Ishikawa (cell line): ENCODE measurements around the gene SPRR3.

Experiments used
- CEBPB ChIP-seq: IDR thresholded peaks from 2 replicates; pipeline ENCODE4 v1.6.1; 2012
- EGR1 ChIP-seq: IDR thresholded peaks from 2 replicates; pipeline ENCODE4 v1.6.1; 2012
- EP300 ChIP-seq: IDR thresholded peaks from 2 replicates; pipeline ENCODE4 v1.6.1; 2012; ENCODE audit warnings: borderline replicate concordance
- TAF1 ChIP-seq: IDR thresholded peaks from 2 replicates; pipeline ENCODE4 v1.6.1; 2012; ENCODE audit warnings: low read depth, mild to moderate bottlenecking
- TCF12 ChIP-seq: IDR thresholded peaks from 2 replicates; pipeline ENCODE4 v1.6.1; 2012; ENCODE audit warnings: low read depth
- TEAD4 ChIP-seq: IDR thresholded peaks from 2 replicates; pipeline ENCODE4 v1.6.1; 2012
- YY1 ChIP-seq: IDR thresholded peaks from 2 replicates; pipeline ENCODE4 v1.6.1; 2012; ENCODE audit warnings: low read depth
- ZBTB7A ChIP-seq: IDR thresholded peaks from 2 replicates; pipeline ENCODE4 v1.6.1; 2012; ENCODE audit warnings: low read depth
- TF ChIP-seq, protein P1 (sequence below): IDR thresholded peaks from 2 replicates; pipeline ENCODE4 v1.6.1; 2012; ENCODE audit warnings: low read depth, mild to moderate bottlenecking
- TF ChIP-seq, protein P2 (sequence below): IDR thresholded peaks from 2 replicates; pipeline ENCODE4 v1.6.1; 2012

DNA sequence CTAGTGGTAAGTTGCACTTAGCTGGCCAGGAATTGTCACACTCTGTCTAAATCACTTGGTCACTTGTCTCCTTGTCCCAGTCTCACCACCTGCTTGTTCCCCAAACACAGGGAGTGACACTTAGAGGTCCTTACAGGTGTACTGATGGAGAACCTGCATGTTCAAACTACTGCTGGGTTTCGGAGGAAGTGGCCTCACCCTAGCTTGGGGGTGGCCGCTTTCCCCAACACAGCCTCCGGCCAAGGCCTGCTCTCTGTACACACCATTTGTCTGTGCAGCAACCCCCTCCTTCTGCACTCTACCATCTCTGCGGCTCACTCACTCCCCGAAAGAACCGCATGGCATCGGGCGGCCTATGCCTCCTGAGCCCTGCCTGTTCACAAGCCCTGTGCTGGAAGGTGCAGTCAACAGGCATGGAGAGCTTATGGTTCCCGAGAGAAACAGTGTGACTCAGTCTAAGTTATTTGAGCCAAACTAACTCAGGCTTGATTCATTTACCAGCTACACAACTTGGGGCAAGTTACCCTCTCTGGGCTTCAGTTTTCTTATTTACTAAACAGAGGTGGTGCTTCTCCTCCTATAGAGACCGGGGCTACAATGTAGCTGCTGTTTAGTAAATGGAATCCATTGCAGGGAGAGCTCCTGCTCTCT is 41.6 kb upstream of the SPRR3 start:
- TF ChIP-seq, protein P1, sequence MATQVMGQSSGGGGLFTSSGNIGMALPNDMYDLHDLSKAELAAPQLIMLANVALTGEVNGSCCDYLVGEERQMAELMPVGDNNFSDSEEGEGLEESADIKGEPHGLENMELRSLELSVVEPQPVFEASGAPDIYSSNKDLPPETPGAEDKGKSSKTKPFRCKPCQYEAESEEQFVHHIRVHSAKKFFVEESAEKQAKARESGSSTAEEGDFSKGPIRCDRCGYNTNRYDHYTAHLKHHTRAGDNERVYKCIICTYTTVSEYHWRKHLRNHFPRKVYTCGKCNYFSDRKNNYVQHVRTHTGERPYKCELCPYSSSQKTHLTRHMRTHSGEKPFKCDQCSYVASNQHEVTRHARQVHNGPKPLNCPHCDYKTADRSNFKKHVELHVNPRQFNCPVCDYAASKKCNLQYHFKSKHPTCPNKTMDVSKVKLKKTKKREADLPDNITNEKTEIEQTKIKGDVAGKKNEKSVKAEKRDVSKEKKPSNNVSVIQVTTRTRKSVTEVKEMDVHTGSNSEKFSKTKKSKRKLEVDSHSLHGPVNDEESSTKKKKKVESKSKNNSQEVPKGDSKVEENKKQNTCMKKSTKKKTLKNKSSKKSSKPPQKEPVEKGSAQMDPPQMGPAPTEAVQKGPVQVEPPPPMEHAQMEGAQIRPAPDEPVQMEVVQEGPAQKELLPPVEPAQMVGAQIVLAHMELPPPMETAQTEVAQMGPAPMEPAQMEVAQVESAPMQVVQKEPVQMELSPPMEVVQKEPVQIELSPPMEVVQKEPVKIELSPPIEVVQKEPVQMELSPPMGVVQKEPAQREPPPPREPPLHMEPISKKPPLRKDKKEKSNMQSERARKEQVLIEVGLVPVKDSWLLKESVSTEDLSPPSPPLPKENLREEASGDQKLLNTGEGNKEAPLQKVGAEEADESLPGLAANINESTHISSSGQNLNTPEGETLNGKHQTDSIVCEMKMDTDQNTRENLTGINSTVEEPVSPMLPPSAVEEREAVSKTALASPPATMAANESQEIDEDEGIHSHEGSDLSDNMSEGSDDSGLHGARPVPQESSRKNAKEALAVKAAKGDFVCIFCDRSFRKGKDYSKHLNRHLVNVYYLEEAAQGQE = no peak
- TF ChIP-seq EGR1 = no peak
- TF ChIP-seq YY1 = no peak
- no peak for TF ChIP-seq CEBPB
- no peak for TF ChIP-seq TCF12
- TF ChIP-seq ZBTB7A = no peak
- no peak for TF ChIP-seq TEAD4
- no peak for TF ChIP-seq EP300
- TF ChIP-seq, protein P2, sequence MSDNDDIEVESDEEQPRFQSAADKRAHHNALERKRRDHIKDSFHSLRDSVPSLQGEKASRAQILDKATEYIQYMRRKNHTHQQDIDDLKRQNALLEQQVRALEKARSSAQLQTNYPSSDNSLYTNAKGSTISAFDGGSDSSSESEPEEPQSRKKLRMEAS = no peak
- no peak for TF ChIP-seq TAF1
